GM12878 (cell line): ENCODE data around the gene PTPRD. TPM values are rescaled to one million over a fixed set of nuclear protein-coding genes. Genes with fewer than 3 reads are reported as not detected.

ENCODE experiments used
- ATAC-seq: fragments of 200-7000 bp; cut with Tn5 transposase; 3 replicates; pipeline ENCODE4 v1.9.1; 2020; ENCODE audit warnings: mild to moderate bottlenecking, moderate library complexity
- BruUV-seq: library from RNA; stranded (reverse); fragments of 400-500 nt; replicated peaks from 2 replicates; lab custom pipeline; 2021; lab: Mats Ljungman, UMichigan
- CTCF ChIA-PET: fragments of 300-600 bp; sonication (Branson Sonifier 250); formaldehyde crosslinking; extraction: SDS; loops from one replicate; lab custom pipeline; 2021; ENCODE audit warnings: inconsistent platforms; lab: Yijun Ruan, JAX
- POLR2A ChIA-PET: fragments of 350-600 bp; formaldehyde crosslinking; extraction: SDS; loops from one replicate; lab custom pipeline; 2021; ENCODE audit warnings: inconsistent platforms; lab: Charles Lee
- RAD21 ChIA-PET: fragments of 300-600 bp; sonication (Branson Sonifier 250); formaldehyde crosslinking; loops from one replicate; lab custom pipeline; 2023; ENCODE audit warnings: antibody characterized with exemption; ENCODE audit not compliant: unreplicated experiment; lab: Charles Lee
- SMC1A ChIA-PET: fragments of 300-600 bp; sonication (Branson Sonifier 250); formaldehyde crosslinking; loops from one replicate; lab custom pipeline; 2023; ENCODE audit not compliant: unreplicated experiment, uncharacterized antibody; lab: Charles Lee
- DNase-seq: peaks from one replicate; pipeline ENCODE4 v3.0.0-alpha.2; 2011; ENCODE audit warnings: low read depth, low spot score
- FAIRE-seq: peaks from 3 replicates; lab custom pipeline; 2011; peaks lifted over from hg19 to GRCh38; lab: Jason Lieb, UNC
- H2AFZ ChIP-seq: 2 replicates; pipeline ENCODE4 v1.6.0; 2011; ENCODE audit warnings: low read depth, low read length, control low read depth; ENCODE audit not compliant: control insufficient read depth
- H3K27ac ChIP-seq: 2 replicates; pipeline ENCODE4 v1.5.1; 2011; ENCODE audit warnings: control low read depth; ENCODE audit not compliant: control insufficient read depth, insufficient read depth
- H3K27me3 ChIP-seq, 2 experiments: replicated peaks in 1 of 2; 2 replicates each; pipeline versions ENCODE4 v1.6.0 to v1.6.1; 2011; ENCODE audit warnings: low read length in 1 of 2; ENCODE audit not compliant: control insufficient read depth in 2 of 2, insufficient read depth in 2 of 2
- H3K36me3 ChIP-seq, 2 experiments: 2 replicates each; pipeline ENCODE4 v1.5.1; 2011; ENCODE audit warnings: low read length in 1 of 2; ENCODE audit not compliant: control insufficient read depth in 2 of 2, insufficient read depth in 2 of 2
- H3K4me1 ChIP-seq: 2 replicates; pipeline ENCODE4 v1.6.1; 2011; ENCODE audit warnings: mild to moderate bottlenecking, low read length, moderate library complexity, mixed read lengths; ENCODE audit not compliant: control insufficient read depth, insufficient read depth
- H3K4me2 ChIP-seq: 2 replicates; pipeline ENCODE4 v1.6.0; 2011; ENCODE audit warnings: control low read depth; ENCODE audit not compliant: control insufficient read depth, insufficient read depth
- H3K4me3 ChIP-seq: fragments of 200-600 bp; sonication (generic); 2 replicates; pipeline ENCODE4 v1.5.1; 2016
- H3K79me2 ChIP-seq: 2 replicates; pipeline ENCODE4 v1.6.0; 2011; ENCODE audit warnings: low read length; ENCODE audit not compliant: control insufficient read depth, insufficient read depth
- H3K9ac ChIP-seq: 2 replicates; pipeline ENCODE4 v1.8.0; 2011; ENCODE audit warnings: low read length, control low read depth, mixed read lengths; ENCODE audit not compliant: control insufficient read depth, insufficient read depth
- H3K9me3 ChIP-seq: replicated peaks from 3 replicates; pipeline ENCODE4 v1.5.1; 2011; ENCODE audit warnings: mild to moderate bottlenecking, low read length; ENCODE audit not compliant: control insufficient read depth, insufficient read depth
- H4K20me1 ChIP-seq: 2 replicates; pipeline ENCODE4 v1.6.0; 2011; ENCODE audit not compliant: control insufficient read depth, insufficient read depth
- CEBPB ChIP-seq, 2 experiments: fragments of 150-350 bp in 1 of 2; IDR thresholded peaks; 2 replicates each; pipeline ENCODE4 v1.6.1; 2012 to 2014; ENCODE audit warnings: low read depth in 2 of 2, low read length in 2 of 2, borderline replicate concordance in 1 of 2, inconsistent platforms in 1 of 2
- NR2C2 ChIP-seq: IDR thresholded peaks from 2 replicates; pipeline ENCODE4 v1.6.1; 2011; ENCODE audit warnings: borderline replicate concordance, low read depth; ENCODE audit not compliant: control insufficient read depth, insufficient read length
- RAD21 ChIP-seq: IDR thresholded peaks from 2 replicates; pipeline ENCODE4 v1.6.1; 2011; ENCODE audit warnings: mild to moderate bottlenecking, low read depth, low read length, moderate library complexity; ENCODE audit not compliant: insufficient read depth
- SREBF2 ChIP-seq: IDR thresholded peaks from 2 replicates; pipeline ENCODE4 v1.6.1; 2012; ENCODE audit warnings: mild to moderate bottlenecking, low read length
- SRF ChIP-seq, 2 experiments: IDR thresholded peaks; 2 replicates each; pipeline ENCODE4 v1.6.1; 2011; ENCODE audit warnings: low read depth in 2 of 2, low read length in 2 of 2, mild to moderate bottlenecking in 1 of 2, moderate library complexity in 1 of 2
- STAT1 ChIP-seq: fragments of 450-650 bp; conservative IDR thresholded peaks from 2 replicates; pipeline ENCODE4 v1.6.1; 2014; ENCODE audit warnings: antibody characterized with exemption, mild to moderate bottlenecking
- TAF1 ChIP-seq: IDR thresholded peaks from 2 replicates; pipeline ENCODE4 v1.6.1; 2011; ENCODE audit warnings: mild to moderate bottlenecking, low read depth, low read length, borderline replicate concordance
- ZNF384 ChIP-seq: IDR thresholded peaks from 2 replicates; pipeline ENCODE4 v1.6.1; 2012; ENCODE audit warnings: low read depth, mild to moderate bottlenecking, low read length, improper control_type of control experiment, borderline replicate concordance
- WGBS: methylation state at CpG from one replicate; pipeline ENCODE4 v1.1.6; 2016; ENCODE audit warnings: low lambda C conversion rate; ENCODE audit not compliant: insufficient replicate concordance, insufficient coverage; ENCODE audit errors: missing lambda C conversion rate; 5-methylcytosine and 5-hydroxymethylcytosine counted together
- in situ Hi-C: fragments of 300-500 bp; cut with MboI; formaldehyde crosslinking; loops from 9 replicates; pipeline ENCODE4 v1.14.3; 2018; ENCODE audit warnings: mixed read lengths
- intact Hi-C: fragments of 100-400 bp; cut with micrococcal nuclease; formaldehyde crosslinking; loops from one replicate; pipeline ENCODE4 v1.14.2; 2022; ENCODE audit not compliant: unreplicated experiment
- polyA plus RNA-seq, 11 experiments: library from polyadenylated mRNA; depleted of rRNA in 4 of 11; unstranded in 6 of 11; stranded (reverse) in 5 of 11; fragments of >200 nt; fragmentation: Nextera tagmentation in 4 of 11; fragmentation: Illumina TruSeq in 1 of 11; extraction: Ambion mirVana in 4 of 11; extraction: Trizol in 1 of 11; gene quantifications; 1 replicate in 1 of 11; 2 replicates in 10 of 11; pipeline versions ENCODE4 v1.2.1 to v1.2.3, GENCODE V29; 2011 to 2016; ENCODE audit warnings: inconsistent platforms in 2 of 11, missing spikeins in 2 of 11, low read depth in 1 of 11
- total RNA-seq, 4 experiments: library from RNA; depleted of rRNA in 3 of 4; stranded (reverse); fragments of >200 nt in 3 of 4; fragmentation: Illumina TruSeq in 1 of 4; extraction: Trizol in 1 of 4; gene quantifications; 2 replicates each; pipeline versions ENCODE4 v1.2.1 to v1.2.3, GENCODE V29; 2013 to 2021
- TF ChIP-seq, protein P1 (sequence below): IDR thresholded peaks from 2 replicates; pipeline ENCODE4 v1.6.1; 2011; ENCODE audit warnings: borderline replicate concordance, low read depth, mild to moderate bottlenecking, moderate library complexity, low read length; ENCODE audit not compliant: insufficient read depth, poor library complexity, severe bottlenecking
- TF ChIP-seq, protein P2 (sequence below): fragments of 150-350 bp; IDR thresholded peaks from 2 replicates; pipeline ENCODE4 v1.6.1; 2014; ENCODE audit warnings: mild to moderate bottlenecking, low read depth, low read length
- TF ChIP-seq, protein P3 (sequence below): fragments of 450-650 bp; formaldehyde crosslinking; IDR thresholded peaks from 2 replicates; pipeline ENCODE4 v1.4.0; 2022; ENCODE audit warnings: mild to moderate bottlenecking, moderate library complexity
- TF ChIP-seq, protein P4 (sequence below): fragments of 450-650 bp; IDR thresholded peaks from 2 replicates; pipeline ENCODE4 v1.6.1; 2016; ENCODE audit warnings: mild to moderate bottlenecking, moderate library complexity, borderline replicate concordance

The PTPRD gene
- total and polyA plus RNA-seq, 10 of the 15 experiments (the other 5 are each of a cell fraction or from before 2014, with no cell fraction given) = under 0.01 to 0.05 (median 0.01) TPM; not detected in 7

DNA sequence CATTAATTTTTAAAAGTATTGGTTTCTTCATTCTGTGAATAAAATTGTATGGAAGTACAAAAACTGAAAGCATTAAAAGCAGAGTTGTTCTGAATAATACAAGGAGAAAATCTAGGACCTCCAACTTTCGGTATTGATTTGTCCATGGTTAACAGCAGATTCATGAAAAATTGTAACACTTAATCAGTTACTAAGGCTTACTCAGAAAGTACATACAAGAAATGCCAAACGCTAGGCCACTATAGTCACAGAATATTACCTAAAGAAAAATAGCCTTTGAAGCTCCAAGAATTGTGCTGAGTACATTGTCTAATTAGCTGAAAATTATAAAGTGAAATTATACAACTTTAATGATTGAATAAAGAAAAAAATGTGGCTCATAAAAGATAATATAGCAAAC, 271.7 kb downstream of the PTPRD start:
- Histone ChIP-seq H3K4me1 (no peaks in the 10 kb centered on the region), H3K27ac (no peak overlapping the region), H2AFZ (no peak overlapping the region), H3K79me2 (no peaks in the 10 kb centered on the region), H3K9ac (no peak overlapping the region), H3K4me2 (no peak overlapping the region), H3K9me3 (no peaks in the 10 kb centered on the region), H4K20me1 (no peaks in the 10 kb centered on the region), H3K4me3 (no peak overlapping the region), H3K27me3 (no peaks in the 10 kb centered on the region), H3K36me3 (no peaks in the 10 kb centered on the region)
- ChIA-PET POLR2A (no interaction called here), SMC1A (interaction anchor here (0.7 kb wide), 1 partner anchor 72 kb away, joined by 3 read pairs; no protein-coding TSS in a partner anchor), RAD21 (no interaction called here), CTCF (no interaction called here)
- in situ Hi-C loops = no loop called here
- no TSS peak for BruUV-seq
- no peak for ATAC-seq
- FAIRE-seq = no peak
- 11% methylated on average over 2 of the region's 2 CpGs for WGBS
- intact Hi-C loops = no loop called here
- no peak for DNase-seq
- TF ChIP-seq STAT1 (no peak), NR2C2 (no peak), SREBF2 (no peak), ZNF384 (no peak), SRF (IDR thresholded peaks at IDR 0.05; ENCODE audit: low read depth in 2 of 2, low read length in 2 of 2) (no peak), RAD21 (no peak), TAF1 (no peak), CEBPB (IDR thresholded peaks at IDR 0.05; ENCODE audit: borderline replicate concordance in 1 of 2, low read depth in 2 of 2, low read length in 2 of 2) (no peak)
- TF ChIP-seq, protein P1, sequence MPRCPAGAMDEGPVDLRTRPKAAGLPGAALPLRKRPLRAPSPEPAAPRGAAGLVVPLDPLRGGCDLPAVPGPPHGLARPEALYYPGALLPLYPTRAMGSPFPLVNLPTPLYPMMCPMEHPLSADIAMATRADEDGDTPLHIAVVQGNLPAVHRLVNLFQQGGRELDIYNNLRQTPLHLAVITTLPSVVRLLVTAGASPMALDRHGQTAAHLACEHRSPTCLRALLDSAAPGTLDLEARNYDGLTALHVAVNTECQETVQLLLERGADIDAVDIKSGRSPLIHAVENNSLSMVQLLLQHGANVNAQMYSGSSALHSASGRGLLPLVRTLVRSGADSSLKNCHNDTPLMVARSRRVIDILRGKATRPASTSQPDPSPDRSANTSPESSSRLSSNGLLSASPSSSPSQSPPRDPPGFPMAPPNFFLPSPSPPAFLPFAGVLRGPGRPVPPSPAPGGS = no peak
- TF ChIP-seq, protein P2, sequence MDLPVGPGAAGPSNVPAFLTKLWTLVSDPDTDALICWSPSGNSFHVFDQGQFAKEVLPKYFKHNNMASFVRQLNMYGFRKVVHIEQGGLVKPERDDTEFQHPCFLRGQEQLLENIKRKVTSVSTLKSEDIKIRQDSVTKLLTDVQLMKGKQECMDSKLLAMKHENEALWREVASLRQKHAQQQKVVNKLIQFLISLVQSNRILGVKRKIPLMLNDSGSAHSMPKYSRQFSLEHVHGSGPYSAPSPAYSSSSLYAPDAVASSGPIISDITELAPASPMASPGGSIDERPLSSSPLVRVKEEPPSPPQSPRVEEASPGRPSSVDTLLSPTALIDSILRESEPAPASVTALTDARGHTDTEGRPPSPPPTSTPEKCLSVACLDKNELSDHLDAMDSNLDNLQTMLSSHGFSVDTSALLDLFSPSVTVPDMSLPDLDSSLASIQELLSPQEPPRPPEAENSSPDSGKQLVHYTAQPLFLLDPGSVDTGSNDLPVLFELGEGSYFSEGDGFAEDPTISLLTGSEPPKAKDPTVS = no peak
- TF ChIP-seq, protein P3, sequence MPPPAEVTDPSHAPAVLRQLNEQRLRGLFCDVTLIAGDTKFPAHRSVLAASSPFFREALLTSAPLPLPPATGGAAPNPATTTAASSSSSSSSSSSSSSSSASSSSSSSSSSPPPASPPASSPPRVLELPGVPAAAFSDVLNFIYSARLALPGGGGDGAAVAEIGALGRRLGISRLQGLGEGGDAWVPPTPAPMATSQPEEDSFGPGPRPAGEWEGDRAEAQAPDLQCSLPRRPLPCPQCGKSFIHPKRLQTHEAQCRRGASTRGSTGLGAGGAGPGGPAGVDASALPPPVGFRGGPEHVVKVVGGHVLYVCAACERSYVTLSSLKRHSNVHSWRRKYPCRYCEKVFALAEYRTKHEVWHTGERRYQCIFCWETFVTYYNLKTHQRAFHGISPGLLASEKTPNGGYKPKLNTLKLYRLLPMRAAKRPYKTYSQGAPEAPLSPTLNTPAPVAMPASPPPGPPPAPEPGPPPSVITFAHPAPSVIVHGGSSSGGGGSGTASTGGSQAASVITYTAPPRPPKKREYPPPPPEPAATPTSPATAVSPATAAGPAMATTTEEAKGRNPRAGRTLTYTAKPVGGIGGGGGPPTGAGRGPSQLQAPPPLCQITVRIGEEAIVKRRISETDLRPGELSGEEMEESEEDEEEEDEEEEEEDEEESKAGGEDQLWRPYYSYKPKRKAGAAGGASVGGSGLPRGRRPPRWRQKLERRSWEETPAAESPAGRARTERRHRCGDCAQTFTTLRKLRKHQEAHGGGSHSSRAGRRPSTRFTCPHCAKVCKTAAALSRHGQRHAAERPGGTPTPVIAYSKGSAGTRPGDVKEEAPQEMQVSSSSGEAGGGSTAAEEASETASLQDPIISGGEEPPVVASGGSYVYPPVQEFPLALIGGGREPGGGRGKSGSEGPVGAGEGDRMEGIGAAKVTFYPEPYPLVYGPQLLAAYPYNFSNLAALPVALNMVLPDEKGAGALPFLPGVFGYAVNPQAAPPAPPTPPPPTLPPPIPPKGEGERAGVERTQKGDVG (CRISPR knock-in tag) = no peak
- TF ChIP-seq, protein P4, sequence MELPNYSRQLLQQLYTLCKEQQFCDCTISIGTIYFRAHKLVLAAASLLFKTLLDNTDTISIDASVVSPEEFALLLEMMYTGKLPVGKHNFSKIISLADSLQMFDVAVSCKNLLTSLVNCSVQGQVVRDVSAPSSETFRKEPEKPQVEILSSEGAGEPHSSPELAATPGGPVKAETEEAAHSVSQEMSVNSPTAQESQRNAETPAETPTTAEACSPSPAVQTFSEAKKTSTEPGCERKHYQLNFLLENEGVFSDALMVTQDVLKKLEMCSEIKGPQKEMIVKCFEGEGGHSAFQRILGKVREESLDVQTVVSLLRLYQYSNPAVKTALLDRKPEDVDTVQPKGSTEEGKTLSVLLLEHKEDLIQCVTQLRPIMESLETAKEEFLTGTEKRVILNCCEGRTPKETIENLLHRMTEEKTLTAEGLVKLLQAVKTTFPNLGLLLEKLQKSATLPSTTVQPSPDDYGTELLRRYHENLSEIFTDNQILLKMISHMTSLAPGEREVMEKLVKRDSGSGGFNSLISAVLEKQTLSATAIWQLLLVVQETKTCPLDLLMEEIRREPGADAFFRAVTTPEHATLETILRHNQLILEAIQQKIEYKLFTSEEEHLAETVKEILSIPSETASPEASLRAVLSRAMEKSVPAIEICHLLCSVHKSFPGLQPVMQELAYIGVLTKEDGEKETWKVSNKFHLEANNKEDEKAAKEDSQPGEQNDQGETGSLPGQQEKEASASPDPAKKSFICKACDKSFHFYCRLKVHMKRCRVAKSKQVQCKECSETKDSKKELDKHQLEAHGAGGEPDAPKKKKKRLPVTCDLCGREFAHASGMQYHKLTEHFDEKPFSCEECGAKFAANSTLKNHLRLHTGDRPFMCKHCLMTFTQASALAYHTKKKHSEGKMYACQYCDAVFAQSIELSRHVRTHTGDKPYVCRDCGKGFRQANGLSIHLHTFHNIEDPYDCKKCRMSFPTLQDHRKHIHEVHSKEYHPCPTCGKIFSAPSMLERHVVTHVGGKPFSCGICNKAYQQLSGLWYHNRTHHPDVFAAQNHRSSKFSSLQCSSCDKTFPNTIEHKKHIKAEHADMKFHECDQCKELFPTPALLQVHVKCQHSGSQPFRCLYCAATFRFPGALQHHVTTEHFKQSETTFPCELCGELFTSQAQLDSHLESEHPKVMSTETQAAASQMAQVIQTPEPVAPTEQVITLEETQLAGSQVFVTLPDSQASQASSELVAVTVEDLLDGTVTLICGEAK = no peak
